Measurements from ENCODE around the gene USP17L22. TPM values are rescaled to one million over a fixed set of nuclear protein-coding genes. Genes with fewer than 3 reads are reported as not detected.
"Not testable (repeated sequence)": the region's sequence is repeated elsewhere in the genome, so short reads cannot be mapped to it uniquely, and the experiment has no call there.

Gene USP17L22, protein sequence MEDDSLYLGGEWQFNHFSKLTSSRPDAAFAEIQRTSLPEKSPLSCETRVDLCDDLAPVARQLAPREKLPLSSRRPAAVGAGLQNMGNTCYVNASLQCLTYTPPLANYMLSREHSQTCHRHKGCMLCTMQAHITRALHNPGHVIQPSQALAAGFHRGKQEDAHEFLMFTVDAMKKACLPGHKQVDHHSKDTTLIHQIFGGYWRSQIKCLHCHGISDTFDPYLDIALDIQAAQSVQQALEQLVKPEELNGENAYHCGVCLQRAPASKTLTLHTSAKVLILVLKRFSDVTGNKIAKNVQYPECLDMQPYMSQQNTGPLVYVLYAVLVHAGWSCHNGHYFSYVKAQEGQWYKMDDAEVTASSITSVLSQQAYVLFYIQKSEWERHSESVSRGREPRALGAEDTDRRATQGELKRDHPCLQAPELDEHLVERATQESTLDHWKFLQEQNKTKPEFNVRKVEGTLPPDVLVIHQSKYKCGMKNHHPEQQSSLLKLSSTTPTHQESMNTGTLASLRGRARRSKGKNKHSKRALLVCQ
- polyA plus RNA-seq (2012; ENCODE audit: missing spikeins): not detected

DNA sequence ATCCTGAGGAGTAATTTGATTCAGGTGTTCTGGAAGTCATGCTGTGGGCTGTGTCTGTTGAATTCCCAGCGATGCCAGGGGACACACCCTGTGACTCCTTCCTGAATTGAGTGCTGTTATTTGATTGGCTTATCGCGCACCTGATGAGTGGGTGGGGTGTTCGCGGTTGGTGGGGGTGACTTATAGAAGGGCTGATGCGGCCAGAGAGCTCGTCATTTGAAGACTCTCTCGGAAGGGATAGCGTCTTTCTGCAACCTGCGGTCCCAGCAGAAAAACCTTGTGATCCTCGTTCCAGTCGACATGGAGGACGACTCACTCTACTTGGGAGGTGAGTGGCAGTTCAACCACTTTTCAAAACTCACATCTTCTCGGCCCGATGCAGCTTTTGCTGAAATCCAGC lies at the start of gene USP17L22:
TSS of gene USP17L22 (plus strand) at position 301 of the 400 bp plus-strand sequence. CDS start at position 301, 0 bp downstream.
- DNase-seq (ENCODE audit: insufficient read length); FAIRE-seq: not testable (repeated sequence)

DNA sequence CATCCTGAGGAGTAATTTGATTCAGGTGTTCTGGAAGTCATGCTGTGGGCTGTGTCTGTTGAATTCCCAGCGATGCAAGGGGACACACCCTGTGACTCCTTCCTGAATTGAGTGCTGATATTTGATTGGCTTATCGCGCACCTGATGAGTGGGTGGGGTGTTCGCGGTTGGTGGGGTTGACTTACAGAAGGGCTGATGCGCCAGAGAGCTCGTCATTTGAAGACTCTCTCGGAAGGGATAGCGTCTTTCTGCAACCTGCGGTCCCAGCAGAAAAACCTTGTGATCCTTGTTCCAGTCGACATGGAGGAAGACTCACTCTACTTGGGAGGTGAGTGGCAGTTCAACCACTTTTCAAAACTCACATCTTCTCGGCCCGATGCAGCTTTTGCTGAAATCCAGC lies 47.6 kb upstream of the USP17L22 start, which contains the start of gene USP17L12:
TSS of gene USP17L12 (plus strand) at position 301 of the 400 bp plus-strand sequence. CDS start at position 301, 0 bp downstream.
- not testable (repeated sequence) for FAIRE-seq; DNase-seq (ENCODE audit: insufficient read length)

DNA sequence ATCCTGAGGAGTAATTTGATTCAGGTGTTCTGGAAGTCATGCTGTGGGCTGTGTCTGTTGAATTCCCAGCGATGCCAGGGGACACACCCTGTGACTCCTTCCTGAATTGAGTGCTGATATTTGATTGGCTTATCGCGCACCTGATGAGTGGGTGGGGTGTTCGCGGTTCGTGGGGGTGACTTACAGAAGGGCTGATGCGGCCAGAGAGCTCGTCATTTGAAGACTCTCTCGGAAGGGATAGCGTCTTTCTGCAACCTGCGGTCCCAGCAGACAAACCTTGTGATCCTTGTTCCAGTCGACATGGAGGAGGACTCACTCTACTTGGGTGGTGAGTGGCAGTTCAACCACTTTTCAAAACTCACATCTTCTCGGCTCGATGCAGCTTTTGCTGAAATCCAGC lies 42.8 kb upstream of the USP17L22 start, which contains the start of gene USP17L13:
TSS of gene USP17L13 (plus strand) at position 301 of the 400 bp plus-strand sequence. CDS start at position 301, 0 bp downstream.
- FAIRE-seq; DNase-seq (ENCODE audit: insufficient read length): not testable (repeated sequence)

DNA sequence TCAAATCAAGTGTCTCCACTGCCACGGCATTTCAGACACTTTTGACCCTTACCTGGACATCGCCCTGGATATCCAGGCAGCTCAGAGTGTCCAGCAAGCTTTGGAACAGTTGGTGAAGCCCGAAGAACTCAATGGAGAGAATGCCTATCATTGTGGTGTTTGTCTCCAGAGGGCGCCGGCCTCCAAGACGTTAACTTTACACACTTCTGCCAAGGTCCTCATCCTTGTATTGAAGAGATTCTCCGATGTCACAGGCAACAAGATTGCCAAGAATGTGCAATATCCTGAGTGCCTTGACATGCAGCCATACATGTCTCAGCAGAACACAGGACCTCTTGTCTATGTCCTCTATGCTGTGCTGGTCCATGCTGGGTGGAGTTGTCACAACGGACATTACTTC lies 37.2 kb upstream of the USP17L22 start:
- DNase-seq (ENCODE audit: insufficient read length); FAIRE-seq: not testable (repeated sequence)

DNA sequence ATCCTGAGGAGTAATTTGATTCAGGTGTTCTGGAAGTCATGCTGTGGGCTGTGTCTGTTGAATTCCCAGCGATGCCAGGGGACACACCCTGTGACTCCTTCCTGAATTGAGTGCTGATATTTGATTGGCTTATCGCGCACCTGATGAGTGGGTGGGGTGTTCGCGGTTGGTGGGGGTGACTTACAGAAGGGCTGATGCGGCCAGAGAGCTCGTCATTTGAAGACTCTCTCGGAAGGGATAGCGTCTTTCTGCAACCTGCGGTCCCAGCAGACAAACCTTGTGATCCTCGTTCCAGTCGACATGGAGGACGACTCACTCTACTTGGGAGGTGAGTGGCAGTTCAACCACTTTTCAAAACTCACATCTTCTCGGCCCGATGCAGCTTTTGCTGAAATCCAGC lies 33.3 kb upstream of the USP17L22 start, which contains the start of gene USP17L15:
TSS of gene USP17L15 (plus strand) at position 301 of the 400 bp plus-strand sequence. CDS start at position 301, 0 bp downstream.
- FAIRE-seq: not testable (repeated sequence)

DNA sequence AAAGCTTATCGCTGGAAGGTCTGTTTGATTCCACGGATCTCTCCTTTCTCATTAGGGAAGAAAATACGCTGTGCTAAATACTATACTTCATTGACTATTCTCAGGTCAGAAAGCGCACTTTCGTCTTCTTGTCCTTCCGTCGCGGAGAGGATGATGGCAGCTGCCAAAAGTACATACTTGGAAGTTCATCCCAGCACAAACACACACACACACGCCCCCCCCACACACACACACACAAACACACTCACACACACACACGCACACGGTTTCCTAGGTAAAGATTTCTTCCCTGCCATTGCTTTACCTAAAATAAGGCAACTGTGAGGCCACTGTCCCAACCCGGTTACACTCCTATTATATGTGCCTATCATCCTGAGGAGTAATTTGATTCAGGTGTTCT lies 29.0 kb upstream of the USP17L22 start:
- not testable (repeated sequence) for DNase-seq (ENCODE audit: insufficient read length); FAIRE-seq

More for the DNA sequence above, 33.3 kb upstream of the USP17L22 start, which contains the start of gene USP17L15:
- DNase-seq (ENCODE audit: insufficient read length): not testable (repeated sequence)

DNA sequence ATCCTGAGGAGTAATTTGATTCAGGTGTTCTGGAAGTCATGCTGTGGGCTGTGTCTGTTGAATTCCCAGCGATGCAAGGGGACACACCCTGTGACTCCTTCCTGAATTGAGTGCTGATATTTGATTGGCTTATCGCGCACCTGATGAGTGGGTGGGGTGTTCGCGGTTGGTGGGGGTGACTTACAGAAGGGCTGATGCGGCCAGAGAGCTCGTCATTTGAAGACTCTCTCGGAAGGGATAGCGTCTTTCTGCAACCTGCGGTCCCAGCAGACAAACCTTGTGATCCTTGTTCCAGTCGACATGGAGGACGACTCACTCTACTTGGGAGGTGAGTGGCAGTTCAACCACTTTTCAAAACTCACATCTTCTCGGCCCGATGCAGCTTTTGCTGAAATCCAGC lies 23.8 kb upstream of the USP17L22 start, which contains the start of gene USP17L17:
TSS of gene USP17L17 (plus strand) at position 301 of the 400 bp plus-strand sequence. CDS start at position 301, 0 bp downstream.
- not testable (repeated sequence) for FAIRE-seq

DNA sequence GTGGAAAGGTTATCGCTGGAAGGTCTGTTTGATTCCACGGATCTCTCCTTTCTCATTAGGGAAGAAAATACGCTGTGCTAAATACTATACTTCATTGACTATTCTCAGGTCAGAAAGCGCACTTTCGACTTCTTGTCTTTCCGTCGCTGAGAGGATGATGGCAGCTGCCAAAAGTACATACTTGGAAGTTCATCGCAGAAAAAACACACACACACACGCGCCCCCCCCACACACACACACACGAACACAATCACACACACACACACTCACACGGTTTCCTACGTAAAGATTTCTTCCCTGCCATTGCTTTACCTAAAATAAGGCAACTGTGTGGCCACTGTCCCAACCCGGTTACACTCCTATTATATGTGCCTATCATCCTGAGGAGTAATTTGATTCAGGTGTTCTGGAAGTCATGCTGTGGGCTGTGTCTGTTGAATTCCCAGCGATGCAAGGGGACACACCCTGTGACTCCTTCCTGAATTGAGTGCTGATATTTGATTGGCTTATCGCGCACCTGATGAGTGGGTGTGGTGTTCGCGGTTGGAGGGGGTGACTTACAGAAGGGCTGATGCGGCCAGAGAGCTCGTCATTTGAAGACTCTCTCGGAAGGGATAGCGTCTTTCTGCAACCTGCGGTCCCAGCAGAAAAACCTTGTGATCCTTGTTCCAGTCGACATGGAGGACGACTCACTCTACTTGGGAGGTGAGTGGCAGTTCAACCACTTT lies 19.3 kb upstream of the USP17L22 start, which contains the start of gene USP17L18:
TSS of gene USP17L18 (plus strand) at position 678 of the 728 bp plus-strand sequence. CDS start at position 678, 0 bp downstream.
- DNase-seq (ENCODE audit: insufficient read length); FAIRE-seq: not testable (repeated sequence)

More for the DNA sequence above, 23.8 kb upstream of the USP17L22 start, which contains the start of gene USP17L17:
- DNase-seq (ENCODE audit: insufficient read length): not testable (repeated sequence)

DNA sequence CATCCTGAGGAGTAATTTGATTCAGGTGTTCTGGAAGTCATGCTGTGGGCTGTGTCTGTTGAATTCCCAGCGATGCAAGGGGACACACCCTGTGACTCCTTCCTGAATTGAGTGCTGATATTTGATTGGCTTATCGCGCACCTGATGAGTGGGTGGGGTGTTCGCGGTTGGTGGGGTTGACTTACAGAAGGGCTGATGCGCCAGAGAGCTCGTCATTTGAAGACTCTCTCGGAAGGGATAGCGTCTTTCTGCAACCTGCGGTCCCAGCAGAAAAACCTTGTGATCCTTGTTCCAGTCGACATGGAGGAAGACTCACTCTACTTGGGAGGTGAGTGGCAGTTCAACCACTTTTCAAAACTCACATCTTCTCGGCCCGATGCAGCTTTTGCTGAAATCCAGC lies 14.3 kb upstream of the USP17L22 start, which contains the start of gene USP17L19:
TSS of gene USP17L19 (plus strand) at position 301 of the 400 bp plus-strand sequence. CDS start at position 301, 0 bp downstream.
- not testable (repeated sequence) for FAIRE-seq; DNase-seq (ENCODE audit: insufficient read length)

DNA sequence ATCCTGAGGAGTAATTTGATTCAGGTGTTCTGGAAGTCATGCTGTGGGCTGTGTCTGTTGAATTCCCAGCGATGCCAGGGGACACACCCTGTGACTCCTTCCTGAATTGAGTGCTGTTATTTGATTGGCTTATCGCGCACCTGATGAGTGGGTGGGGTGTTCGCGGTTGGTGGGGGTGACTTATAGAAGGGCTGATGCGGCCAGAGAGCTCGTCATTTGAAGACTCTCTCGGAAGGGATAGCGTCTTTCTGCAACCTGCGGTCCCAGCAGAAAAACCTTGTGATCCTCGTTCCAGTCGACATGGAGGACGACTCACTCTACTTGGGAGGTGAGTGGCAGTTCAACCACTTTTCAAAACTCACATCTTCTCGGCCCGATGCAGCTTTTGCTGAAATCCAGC lies 9.6 kb upstream of the USP17L22 start, which contains the start of gene USP17L20:
TSS of gene USP17L20 (plus strand) at position 301 of the 400 bp plus-strand sequence. CDS start at position 301, 0 bp downstream.
- DNase-seq (ENCODE audit: insufficient read length); FAIRE-seq: not testable (repeated sequence)

DNA sequence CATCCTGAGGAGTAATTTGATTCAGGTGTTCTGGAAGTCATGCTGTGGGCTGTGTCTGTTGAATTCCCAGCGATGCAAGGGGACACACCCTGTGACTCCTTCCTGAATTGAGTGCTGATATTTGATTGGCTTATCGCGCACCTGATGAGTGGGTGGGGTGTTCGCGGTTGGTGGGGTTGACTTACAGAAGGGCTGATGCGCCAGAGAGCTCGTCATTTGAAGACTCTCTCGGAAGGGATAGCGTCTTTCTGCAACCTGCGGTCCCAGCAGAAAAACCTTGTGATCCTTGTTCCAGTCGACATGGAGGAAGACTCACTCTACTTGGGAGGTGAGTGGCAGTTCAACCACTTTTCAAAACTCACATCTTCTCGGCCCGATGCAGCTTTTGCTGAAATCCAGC lies 4.8 kb upstream of the USP17L22 start, which contains the start of gene USP17L21:
TSS of gene USP17L21 (plus strand) at position 301 of the 400 bp plus-strand sequence. CDS start at position 301, 0 bp downstream.
- DNase-seq (ENCODE audit: insufficient read length); FAIRE-seq: not testable (repeated sequence)

DNA sequence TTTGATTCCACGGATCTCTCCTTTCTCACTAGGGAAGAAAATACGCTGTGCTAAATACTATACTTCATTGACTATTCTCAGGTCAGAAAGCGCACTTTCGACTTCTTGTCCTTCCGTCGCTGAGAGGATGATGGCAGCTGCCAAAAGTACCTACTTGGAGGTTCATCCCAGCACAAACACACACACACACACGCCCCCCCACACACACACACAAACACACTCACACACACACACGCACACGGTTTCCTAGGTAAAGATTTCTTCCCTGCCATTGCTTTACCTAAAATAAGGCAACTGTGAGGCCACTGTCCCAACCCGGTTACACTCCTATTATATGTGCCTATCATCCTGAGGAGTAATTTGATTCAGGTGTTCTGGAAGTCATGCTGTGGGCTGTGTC lies 4.3 kb downstream of the USP17L22 start:
- not testable (repeated sequence) for DNase-seq (ENCODE audit: insufficient read length); FAIRE-seq
